ENCODE results near the gene MST1. TPM values are rescaled to one million over a fixed set of nuclear protein-coding genes. Genes with fewer than 3 reads are reported as not detected.
A peak's percentile ranks its signal among the peaks of the same experiment; 100 is the strongest.

Gene MST1
- total RNA-seq, 1 donor from 2014 or later = 8.1 TPM

GRCh38 chr3:49655731-49656285 is 33.5 kb downstream of the MST1 start:
- DNase-seq = no peak

GRCh38 chr3:49654955-49655556 is 34.2 kb downstream of the MST1 start:
- DNase-seq = no peak

GRCh38 chr3:49654176-49654825 is 35.0 kb downstream of the MST1 start:
- no peak for DNase-seq

GRCh38 chr3:49653621-49654020 is 35.7 kb downstream of the MST1 start:
- peak; percentile 49 for DNase-seq

GRCh38 chr3:49652903-49653415 is 36.3 kb downstream of the MST1 start:
- DNase-seq = no peak

GRCh38 chr3:49652218-49652902 is 36.9 kb downstream of the MST1 start:
- no peak for DNase-seq

GRCh38 chr3:49650637-49651036 is 38.6 kb downstream of the MST1 start:
- DNase-seq = no peak

- DNase-seq = no peak
These were observed 39.1 kb downstream of the MST1 start for GRCh38 chr3:49650177-49650576.

GRCh38 chr3:49649576-49649975 is 39.7 kb downstream of the MST1 start:
- DNase-seq = no peak

- no peak for DNase-seq
These were observed 40.8 kb downstream of the MST1 start for GRCh38 chr3:49648354-49649019.

- DNase-seq = peak; percentile 34
These were observed 41.5 kb downstream of the MST1 start for GRCh38 chr3:49647741-49648140.

- DNase-seq = no peak
These were observed 43.0 kb downstream of the MST1 start for GRCh38 chr3:49646236-49646635.

- DNase-seq = no peak
These were observed 44.6 kb downstream of the MST1 start for GRCh38 chr3:49644684-49645083.

GRCh38 chr3:49642708-49643145 is 46.5 kb downstream of the MST1 start:
- DNase-seq = no peak

GRCh38 chr3:49641921-49642707 is 47.2 kb downstream of the MST1 start:
- no peak for DNase-seq

- DNase-seq = no peak
These were observed 48.0 kb downstream of the MST1 start for GRCh38 chr3:49641292-49641691.

- no peak for DNase-seq
These were observed 49.7 kb downstream of the MST1 start for GRCh38 chr3:49639551-49639950.

GRCh38 chr3:49638445-49638844 is 50.8 kb downstream of the MST1 start:
- peak; percentile 51 for DNase-seq

GRCh38 chr3:49636883-49637609 is 52.2 kb downstream of the MST1 start:
- no peak for DNase-seq

- DNase-seq = no peak
These were observed 54.5 kb downstream of the MST1 start for GRCh38 chr3:49634736-49635135.
